WERI-Rb-1 (cell line): Measurements from ENCODE around the gene NLGN4Y.

Source experiments
- DNase-seq: peaks from one replicate; pipeline ENCODE4 v3.0.0-alpha.2; 2020
- H3K27ac ChIP-seq: fragments of 250-450 bp; sonication (Bioruptor Pico); 2 replicates; pipeline ENCODE4 v1.5.1; 2020; ENCODE audit warnings: mild to moderate bottlenecking, moderate library complexity
- H3K27me3 ChIP-seq: fragments of 250-450 bp; sonication (Bioruptor Pico); 2 replicates; pipeline ENCODE4 v1.5.1; 2021; ENCODE audit warnings: mild to moderate bottlenecking, low read depth, moderate library complexity; ENCODE audit not compliant: insufficient read depth, severe bottlenecking
- H3K36me3 ChIP-seq: fragments of 250-450 bp; sonication (Bioruptor Pico); 2 replicates; pipeline ENCODE4 v1.5.1; 2020; ENCODE audit warnings: mild to moderate bottlenecking, moderate library complexity
- H3K4me3 ChIP-seq: 2 replicates; pipeline ENCODE4 v1.5.1; 2011; ENCODE audit warnings: low read depth, mild to moderate bottlenecking, control low read depth, low read length
- H3K9me3 ChIP-seq: fragments of 250-450 bp; sonication (Bioruptor Pico); 2 replicates; pipeline ENCODE4 v1.5.1; 2021; ENCODE audit warnings: mild to moderate bottlenecking, moderate library complexity; ENCODE audit not compliant: severe bottlenecking
- TF ChIP-seq, protein P1 (sequence below): IDR thresholded peaks from 2 replicates; pipeline ENCODE4 v1.5.1; 2011; ENCODE audit warnings: low read depth, mild to moderate bottlenecking, control low read depth, inconsistent platforms, low read length

Gene NLGN4Y

GRCh38 chrY:14679181-14679580, 154.9 kb downstream of the NLGN4Y start:
- Histone ChIP-seq H3K27ac (no peak overlapping the region), H3K9me3 (no peaks in the 10 kb centered on the region), H3K36me3 (no peaks in the 10 kb centered on the region), H3K27me3 (no peaks in the 10 kb centered on the region), H3K4me3 (no peak overlapping the region)
- TF ChIP-seq, protein P1, sequence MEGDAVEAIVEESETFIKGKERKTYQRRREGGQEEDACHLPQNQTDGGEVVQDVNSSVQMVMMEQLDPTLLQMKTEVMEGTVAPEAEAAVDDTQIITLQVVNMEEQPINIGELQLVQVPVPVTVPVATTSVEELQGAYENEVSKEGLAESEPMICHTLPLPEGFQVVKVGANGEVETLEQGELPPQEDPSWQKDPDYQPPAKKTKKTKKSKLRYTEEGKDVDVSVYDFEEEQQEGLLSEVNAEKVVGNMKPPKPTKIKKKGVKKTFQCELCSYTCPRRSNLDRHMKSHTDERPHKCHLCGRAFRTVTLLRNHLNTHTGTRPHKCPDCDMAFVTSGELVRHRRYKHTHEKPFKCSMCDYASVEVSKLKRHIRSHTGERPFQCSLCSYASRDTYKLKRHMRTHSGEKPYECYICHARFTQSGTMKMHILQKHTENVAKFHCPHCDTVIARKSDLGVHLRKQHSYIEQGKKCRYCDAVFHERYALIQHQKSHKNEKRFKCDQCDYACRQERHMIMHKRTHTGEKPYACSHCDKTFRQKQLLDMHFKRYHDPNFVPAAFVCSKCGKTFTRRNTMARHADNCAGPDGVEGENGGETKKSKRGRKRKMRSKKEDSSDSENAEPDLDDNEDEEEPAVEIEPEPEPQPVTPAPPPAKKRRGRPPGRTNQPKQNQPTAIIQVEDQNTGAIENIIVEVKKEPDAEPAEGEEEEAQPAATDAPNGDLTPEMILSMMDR: no peak
- no peak for DNase-seq

DNA sequence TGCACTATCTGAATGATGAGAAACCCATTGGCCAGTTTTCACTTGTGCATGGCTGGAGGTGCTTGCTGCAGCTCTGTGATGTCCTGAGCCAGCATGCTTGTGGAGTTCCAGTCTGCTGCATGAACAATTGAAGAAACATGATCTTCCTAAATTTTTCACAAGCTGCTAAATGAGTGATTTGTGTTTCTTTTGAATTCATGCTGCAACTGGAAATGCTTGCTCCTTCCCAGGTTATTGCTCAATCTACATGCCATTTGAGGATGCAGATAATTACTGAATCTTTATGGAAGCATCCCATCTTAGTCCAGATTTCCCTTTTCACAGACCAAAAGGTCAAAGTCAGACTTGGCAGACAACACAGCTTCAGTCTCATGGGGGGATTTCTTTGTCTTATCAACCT, 170.2 kb downstream of the NLGN4Y start:
- TF ChIP-seq, protein P1: no peak
- Histone ChIP-seq H3K36me3 (no peaks in the 10 kb centered on the region), H3K4me3 (no peak overlapping the region), H3K27me3 (no peaks in the 10 kb centered on the region), H3K27ac (no peak overlapping the region), H3K9me3 (no peaks in the 10 kb centered on the region)
- DNase-seq: no peak

DNA sequence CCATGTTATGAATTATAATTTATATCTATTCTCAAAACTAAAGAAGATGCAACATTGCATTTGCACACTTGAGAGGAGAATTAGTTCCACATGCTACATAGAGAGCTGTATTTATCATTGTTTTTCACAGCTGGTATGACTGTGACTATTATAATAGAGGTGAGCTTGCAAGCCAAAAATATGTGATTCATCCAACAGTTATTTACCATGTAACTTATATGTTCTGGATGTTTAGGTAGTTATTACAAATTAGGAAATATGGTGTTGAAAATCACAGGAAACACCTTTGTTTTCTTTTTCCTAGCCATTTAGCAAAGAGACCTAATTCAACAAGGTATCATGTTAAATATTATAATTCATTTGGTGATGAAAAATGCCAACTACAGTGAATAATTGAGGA, 183.8 kb downstream of the NLGN4Y start:
- H3K27ac ChIP-seq: no peak overlapping the region
- TF ChIP-seq, protein P1: no peak

GRCh38 chrY:14741596-14741995, 217.3 kb downstream of the NLGN4Y start:
- no peaks in the 10 kb centered on the region for H3K27me3 ChIP-seq
- TF ChIP-seq, protein P1: no peak
- no peak for DNase-seq
- H3K4me3 ChIP-seq: no peak overlapping the region
- H3K9me3 ChIP-seq: no peaks in the 10 kb centered on the region
- H3K27ac ChIP-seq: no peak overlapping the region
- H3K36me3 ChIP-seq: no peaks in the 10 kb centered on the region

More for the DNA sequence above, 183.8 kb downstream of the NLGN4Y start:
- Histone ChIP-seq H3K36me3 (no peaks in the 10 kb centered on the region), H3K4me3 (no peak overlapping the region), H3K27me3 (no peaks in the 10 kb centered on the region), H3K9me3 (no peaks in the 10 kb centered on the region)
- no peak for DNase-seq

DNA sequence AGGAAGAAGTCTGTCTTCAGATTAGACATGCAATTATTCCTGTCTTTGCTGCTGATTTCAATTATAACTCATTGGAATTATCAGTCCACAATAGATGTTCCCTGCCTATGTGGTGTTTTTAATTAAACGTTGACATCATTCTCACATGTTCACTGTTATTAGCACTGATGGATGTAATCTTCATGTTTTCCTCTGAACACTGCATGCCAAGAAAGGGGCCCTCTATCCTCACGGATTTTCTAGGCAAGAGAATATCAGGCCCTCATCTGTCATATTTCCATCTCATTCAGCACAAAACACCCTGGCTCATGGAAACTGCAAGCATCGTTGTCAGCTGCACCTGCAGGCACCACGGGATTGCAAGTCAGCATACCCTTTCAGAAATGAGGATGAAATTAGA, 224.0 kb downstream of the NLGN4Y start:
- TF ChIP-seq, protein P1: no peak
- Histone ChIP-seq H3K4me3 (no peak overlapping the region), H3K9me3 (no peaks in the 10 kb centered on the region), H3K36me3 (no peaks in the 10 kb centered on the region), H3K27ac (no peak overlapping the region), H3K27me3 (no peaks in the 10 kb centered on the region)
- no peak for DNase-seq

- Histone ChIP-seq H3K27ac (no peak overlapping the region), H3K9me3 (no peaks in the 10 kb centered on the region), H3K4me3 (no peak overlapping the region), H3K27me3 (no peaks in the 10 kb centered on the region), H3K36me3 (no peaks in the 10 kb centered on the region)
- TF ChIP-seq, protein P1: no peak
- DNase-seq: no peak
These were observed 231.2 kb downstream of the NLGN4Y start for GRCh38 chrY:14755571-14755970.
